ENCODE results near the gene CT45A2. TPM values are rescaled to one million over a fixed set of nuclear protein-coding genes. Genes with fewer than 3 reads are reported as not detected.
"Not testable (repeated sequence)": the region's sequence is repeated elsewhere in the genome, so short reads cannot be mapped to it uniquely, and the experiment has no call there.

The CT45A2 gene, protein sequence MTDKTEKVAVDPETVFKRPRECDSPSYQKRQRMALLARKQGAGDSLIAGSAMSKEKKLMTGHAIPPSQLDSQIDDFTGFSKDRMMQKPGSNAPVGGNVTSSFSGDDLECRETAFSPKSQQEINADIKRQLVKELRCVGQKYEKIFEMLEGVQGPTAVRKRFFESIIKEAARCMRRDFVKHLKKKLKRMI
- total RNA-seq: not detected
- not detected for polyA plus RNA-seq

DNA sequence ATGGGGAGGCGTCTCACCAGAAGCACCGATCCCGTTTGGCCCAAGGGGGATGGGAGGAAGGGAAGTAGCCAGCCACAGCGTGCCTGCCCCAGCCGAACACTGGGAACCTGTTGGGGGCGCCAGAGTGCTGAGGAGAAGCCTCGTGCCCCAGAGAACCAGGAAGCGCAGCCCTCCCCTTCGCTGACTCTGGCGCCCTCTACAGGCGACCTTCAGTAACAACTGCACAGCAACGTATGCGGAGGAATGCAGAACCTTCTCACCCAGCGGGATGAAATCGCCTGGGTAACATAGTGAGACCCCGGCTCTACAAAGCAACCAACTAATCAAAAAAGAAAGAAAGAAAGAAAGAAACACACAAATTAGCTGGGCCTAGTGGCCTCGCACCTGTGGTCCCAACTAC, at the start of gene CT45A2:
Gene CT45A2 (minus strand): TSS at position 101 of the 400 bp plus-strand sequence. CDS start 3,747 bp downstream, outside the sequence.
- not testable (repeated sequence) for H3K4me1 ChIP-seq (ENCODE audit: control insufficient read depth, insufficient read depth, low read length, poor library complexity, severe bottlenecking); H3K27ac ChIP-seq (ENCODE audit: insufficient read depth, low read length, poor library complexity, severe bottlenecking); H3K9me3 ChIP-seq (ENCODE audit: control insufficient read depth in 2 of 2, low read length in 2 of 2); H3K36me3 Mint-ChIP-seq; H3K4me1 Mint-ChIP-seq; H3K27me3 Mint-ChIP-seq; H3K4me3 Mint-ChIP-seq; H3K27ac Mint-ChIP-seq; H3K4me3 ChIP-seq (ENCODE audit: low read depth, low read length); H3K9me3 Mint-ChIP-seq; DNase-seq; H3K27me3 ChIP-seq (ENCODE audit: control insufficient read depth, insufficient read depth, low read length); H3K36me3 ChIP-seq (ENCODE audit: control insufficient read depth, insufficient read depth, low read length); ATAC-seq (ENCODE audit: low read depth in 2 of 2)

DNA sequence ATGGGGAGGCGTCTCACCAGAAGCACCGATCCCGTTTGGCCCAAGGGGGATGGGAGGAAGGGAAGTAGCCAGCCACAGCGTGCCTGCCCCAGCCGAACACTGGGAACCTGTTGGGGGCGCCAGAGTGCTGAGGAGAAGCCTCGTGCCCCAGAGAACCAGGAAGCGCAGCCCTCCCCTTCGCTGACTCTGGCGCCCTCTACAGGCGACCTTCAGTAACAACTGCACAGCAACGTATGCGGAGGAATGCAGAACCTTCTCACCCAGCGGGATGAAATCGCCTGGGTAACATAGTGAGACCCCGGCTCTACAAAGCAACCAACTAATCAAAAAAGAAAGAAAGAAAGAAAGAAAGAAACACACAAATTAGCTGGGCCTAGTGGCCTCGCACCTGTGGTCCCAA, 34.6 kb upstream of the CT45A2 start, which contains the start of gene CT45A8:
Gene CT45A8 (minus strand): TSS at position 101 of the 400 bp plus-strand sequence. CDS start 3,755 bp downstream, outside the sequence.
- not testable (repeated sequence) for H3K36me3 ChIP-seq (ENCODE audit: control insufficient read depth, insufficient read depth, low read length); H3K27ac Mint-ChIP-seq; H3K9me3 Mint-ChIP-seq; H3K4me3 Mint-ChIP-seq; H3K4me1 ChIP-seq (ENCODE audit: control insufficient read depth, insufficient read depth, low read length, poor library complexity, severe bottlenecking); H3K9me3 ChIP-seq (ENCODE audit: control insufficient read depth in 2 of 2, low read length in 2 of 2); H3K4me3 ChIP-seq (ENCODE audit: low read depth, low read length); DNase-seq; H3K27me3 Mint-ChIP-seq; H3K36me3 Mint-ChIP-seq; H3K27me3 ChIP-seq (ENCODE audit: control insufficient read depth, insufficient read depth, low read length); H3K27ac ChIP-seq (ENCODE audit: insufficient read depth, low read length, poor library complexity, severe bottlenecking); H3K4me1 Mint-ChIP-seq; ATAC-seq (ENCODE audit: low read depth in 2 of 2)

DNA sequence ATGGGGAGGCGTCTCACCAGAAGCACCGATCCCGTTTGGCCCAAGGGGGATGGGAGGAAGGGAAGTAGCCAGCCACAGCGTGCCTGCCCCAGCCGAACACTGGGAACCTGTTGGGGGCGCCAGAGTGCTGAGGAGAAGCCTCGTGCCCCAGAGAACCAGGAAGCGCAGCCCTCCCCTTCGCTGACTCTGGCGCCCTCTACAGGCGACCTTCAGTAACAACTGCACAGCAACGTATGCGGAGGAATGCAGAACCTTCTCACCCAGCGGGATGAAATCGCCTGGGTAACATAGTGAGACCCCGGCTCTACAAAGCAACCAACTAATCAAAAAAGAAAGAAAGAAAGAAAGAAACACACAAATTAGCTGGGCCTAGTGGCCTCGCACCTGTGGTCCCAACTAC, 17.4 kb upstream of the CT45A2 start, which contains the start of gene CT45A7:
Gene CT45A7 (minus strand): TSS at position 101 of the 400 bp plus-strand sequence. CDS start 3,747 bp downstream, outside the sequence.
- not testable (repeated sequence) for H3K36me3 Mint-ChIP-seq; DNase-seq; ATAC-seq (ENCODE audit: low read depth in 2 of 2); H3K4me3 ChIP-seq (ENCODE audit: low read depth, low read length); H3K4me1 Mint-ChIP-seq; H3K4me3 Mint-ChIP-seq; H3K27ac Mint-ChIP-seq; H3K27me3 Mint-ChIP-seq; H3K36me3 ChIP-seq (ENCODE audit: control insufficient read depth, insufficient read depth, low read length); H3K27ac ChIP-seq (ENCODE audit: insufficient read depth, low read length, poor library complexity, severe bottlenecking); H3K9me3 ChIP-seq (ENCODE audit: control insufficient read depth in 2 of 2, low read length in 2 of 2); H3K9me3 Mint-ChIP-seq; H3K27me3 ChIP-seq (ENCODE audit: control insufficient read depth, insufficient read depth, low read length); H3K4me1 ChIP-seq (ENCODE audit: control insufficient read depth, insufficient read depth, low read length, poor library complexity, severe bottlenecking)

DNA sequence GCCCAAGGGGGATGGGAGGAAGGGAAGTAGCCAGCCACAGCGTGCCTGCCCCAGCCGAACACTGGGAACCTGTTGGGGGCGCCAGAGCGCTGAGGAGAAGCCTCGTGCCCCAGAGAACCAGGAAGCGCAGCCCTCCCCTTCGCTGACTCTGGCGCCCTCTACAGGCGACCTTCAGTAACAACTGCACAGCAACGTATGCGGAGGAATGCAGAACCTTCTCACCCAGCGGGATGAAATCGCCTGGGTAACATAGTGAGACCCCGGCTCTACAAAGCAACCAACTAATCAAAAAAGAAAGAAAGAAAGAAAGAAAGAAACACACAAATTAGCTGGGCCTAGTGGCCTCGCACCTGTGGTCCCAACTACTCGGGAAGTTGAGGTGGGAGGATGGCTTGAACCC, 17.1 kb downstream of the CT45A2 start, which contains the start of gene CT45A6:
Gene CT45A6 (minus strand): TSS at position 101 of the 400 bp plus-strand sequence. CDS start 3,794 bp downstream, outside the sequence.
- ATAC-seq (ENCODE audit: low read depth in 2 of 2); H3K4me1 Mint-ChIP-seq: not testable (repeated sequence)

DNA sequence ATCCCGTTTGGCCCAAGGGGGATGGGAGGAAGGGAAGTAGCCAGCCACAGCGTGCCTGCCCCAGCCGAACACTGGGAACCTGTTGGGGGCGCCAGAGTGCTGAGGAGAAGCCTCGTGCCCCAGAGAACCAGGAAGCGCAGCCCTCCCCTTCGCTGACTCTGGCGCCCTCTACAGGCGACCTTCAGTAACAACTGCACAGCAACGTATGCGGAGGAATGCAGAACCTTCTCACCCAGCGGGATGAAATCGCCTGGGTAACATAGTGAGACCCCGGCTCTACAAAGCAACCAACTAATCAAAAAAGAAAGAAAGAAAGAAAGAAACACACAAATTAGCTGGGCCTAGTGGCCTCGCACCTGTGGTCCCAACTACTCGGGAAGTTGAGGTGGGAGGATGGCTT, 34.4 kb downstream of the CT45A2 start, which contains the start of gene CT45A5:
Gene CT45A5 (minus strand): TSS at position 101 of the 400 bp plus-strand sequence. CDS start 3,774 bp downstream, outside the sequence.
- not testable (repeated sequence) for H3K4me1 ChIP-seq (ENCODE audit: control insufficient read depth, insufficient read depth, low read length, poor library complexity, severe bottlenecking); H3K9me3 ChIP-seq (ENCODE audit: control insufficient read depth in 2 of 2, low read length in 2 of 2); H3K27ac ChIP-seq (ENCODE audit: insufficient read depth, low read length, poor library complexity, severe bottlenecking); H3K27ac Mint-ChIP-seq; H3K36me3 ChIP-seq (ENCODE audit: control insufficient read depth, insufficient read depth, low read length); H3K36me3 Mint-ChIP-seq; H3K4me1 Mint-ChIP-seq; H3K27me3 Mint-ChIP-seq; H3K9me3 Mint-ChIP-seq; H3K4me3 ChIP-seq (ENCODE audit: low read depth, low read length); ATAC-seq (ENCODE audit: low read depth in 2 of 2); H3K27me3 ChIP-seq (ENCODE audit: control insufficient read depth, insufficient read depth, low read length); DNase-seq; H3K4me3 Mint-ChIP-seq

More for the DNA sequence above, 17.1 kb downstream of the CT45A2 start, which contains the start of gene CT45A6:
- H3K4me3 Mint-ChIP-seq; H3K27me3 ChIP-seq (ENCODE audit: control insufficient read depth, insufficient read depth, low read length); H3K27ac Mint-ChIP-seq; DNase-seq; H3K27ac ChIP-seq (ENCODE audit: insufficient read depth, low read length, poor library complexity, severe bottlenecking); H3K9me3 Mint-ChIP-seq; H3K36me3 ChIP-seq (ENCODE audit: control insufficient read depth, insufficient read depth, low read length); H3K4me3 ChIP-seq (ENCODE audit: low read depth, low read length); H3K4me1 ChIP-seq (ENCODE audit: control insufficient read depth, insufficient read depth, low read length, poor library complexity, severe bottlenecking); H3K9me3 ChIP-seq (ENCODE audit: control insufficient read depth in 2 of 2, low read length in 2 of 2); H3K27me3 Mint-ChIP-seq; H3K36me3 Mint-ChIP-seq: not testable (repeated sequence)

DNA sequence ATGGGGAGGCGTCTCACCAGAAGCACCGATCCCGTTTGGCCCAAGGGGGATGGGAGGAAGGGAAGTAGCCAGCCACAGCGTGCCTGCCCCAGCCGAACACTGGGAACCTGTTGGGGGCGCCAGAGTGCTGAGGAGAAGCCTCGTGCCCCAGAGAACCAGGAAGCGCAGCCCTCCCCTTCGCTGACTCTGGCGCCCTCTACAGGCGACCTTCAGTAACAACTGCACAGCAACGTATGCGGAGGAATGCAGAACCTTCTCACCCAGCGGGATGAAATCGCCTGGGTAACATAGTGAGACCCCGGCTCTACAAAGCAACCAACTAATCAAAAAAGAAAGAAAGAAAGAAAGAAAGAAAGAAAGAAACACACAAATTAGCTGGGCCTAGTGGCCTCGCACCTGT, 51.7 kb downstream of the CT45A2 start, which contains the start of gene CT45A3:
Gene CT45A3 (minus strand): TSS at position 101 of the 400 bp plus-strand sequence. CDS start 3,747 bp downstream, outside the sequence.
- not testable (repeated sequence) for H3K4me1 ChIP-seq (ENCODE audit: control insufficient read depth, insufficient read depth, low read length, poor library complexity, severe bottlenecking); H3K27me3 Mint-ChIP-seq; H3K4me1 Mint-ChIP-seq; H3K27ac Mint-ChIP-seq; H3K36me3 Mint-ChIP-seq; ATAC-seq (ENCODE audit: low read depth in 2 of 2); H3K36me3 ChIP-seq (ENCODE audit: control insufficient read depth, insufficient read depth, low read length); H3K27me3 ChIP-seq (ENCODE audit: control insufficient read depth, insufficient read depth, low read length); H3K9me3 ChIP-seq (ENCODE audit: control insufficient read depth in 2 of 2, low read length in 2 of 2); H3K4me3 ChIP-seq (ENCODE audit: low read depth, low read length); H3K9me3 Mint-ChIP-seq; DNase-seq; H3K4me3 Mint-ChIP-seq; H3K27ac ChIP-seq (ENCODE audit: insufficient read depth, low read length, poor library complexity, severe bottlenecking)

Other genes starting within 250 kb of the CT45A2 start
- gene CT45A1, start 106.4 kb downstream of the CT45A2 start, total RNA-seq: not detected
- not detected for gene CT45A1, start 106.4 kb downstream of the CT45A2 start, polyA plus RNA-seq
- not detected for gene CT45A3, start 51.8 kb downstream of the CT45A2 start, total RNA-seq
- gene CT45A3, start 51.8 kb downstream of the CT45A2 start, polyA plus RNA-seq: not detected
- gene CT45A5, start 34.5 kb downstream of the CT45A2 start, total RNA-seq: not detected
- gene CT45A5, start 34.5 kb downstream of the CT45A2 start, polyA plus RNA-seq: not detected
- gene CT45A6, start 17.2 kb downstream of the CT45A2 start, total RNA-seq: not detected
- not detected for gene CT45A6, start 17.2 kb downstream of the CT45A2 start, polyA plus RNA-seq
- gene CT45A7, start 17.3 kb upstream of the CT45A2 start, total RNA-seq: not detected
- not detected for gene CT45A7, start 17.3 kb upstream of the CT45A2 start, polyA plus RNA-seq
- gene CT45A8, start 34.5 kb upstream of the CT45A2 start, total RNA-seq: not detected
- not detected for gene CT45A8, start 34.5 kb upstream of the CT45A2 start, polyA plus RNA-seq
- not detected for gene CT45A9, start 51.8 kb upstream of the CT45A2 start, total RNA-seq
- gene CT45A9, start 51.8 kb upstream of the CT45A2 start, polyA plus RNA-seq: not detected
- not detected for gene CT45A10, start 73.4 kb upstream of the CT45A2 start, total RNA-seq
- under 1 TPM in 1 of 4 donors, not detected in 3; 0.40 TPM for gene CT45A10, start 73.4 kb upstream of the CT45A2 start, polyA plus RNA-seq
- not detected for gene SAGE1, start 73.7 kb upstream of the CT45A2 start, total RNA-seq
- not detected for gene SAGE1, start 73.7 kb upstream of the CT45A2 start, polyA plus RNA-seq
- gene MMGT1, start 154.0 kb upstream of the CT45A2 start, total RNA-seq: 31.0 TPM
- 10 to 100 TPM in 3 of 4 donors, 1 to 10 TPM in 1; 9.6 to 12.1 (median 10.4) TPM for gene MMGT1, start 154.0 kb upstream of the CT45A2 start, polyA plus RNA-seq
- 17.8 TPM for gene SLC9A6, start 165.4 kb upstream of the CT45A2 start, total RNA-seq
- gene SLC9A6, start 165.4 kb upstream of the CT45A2 start, polyA plus RNA-seq: 10 to 100 TPM; 17.2 to 20.0 (median 18.9) TPM